Measurements from ENCODE around the gene MMP2. TPM values are rescaled to one million over a fixed set of nuclear protein-coding genes. Genes with fewer than 3 reads are reported as not detected.

MMP2 gene
- total RNA-seq, 1 donor from 2014 or later, result 1,246 TPM

DNA sequence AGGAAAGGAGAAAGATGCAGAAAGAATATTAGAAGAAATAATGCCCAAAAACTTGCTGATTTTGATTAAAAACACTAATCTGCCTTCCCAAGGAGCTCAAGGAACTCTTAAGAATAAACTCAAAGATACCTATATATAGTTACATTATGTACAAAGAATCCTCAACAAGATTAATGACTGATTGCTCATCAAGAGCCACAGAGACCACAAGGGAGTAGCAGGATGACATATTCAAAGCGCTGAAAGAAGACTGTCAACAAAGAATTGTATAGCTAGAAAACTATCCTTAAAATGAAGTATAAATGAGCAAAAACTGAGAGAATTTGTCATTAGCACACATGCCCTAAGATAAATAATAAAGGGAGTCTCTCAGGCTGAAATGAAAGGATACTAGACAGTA is 36.1 kb downstream of the MMP2 start:
- Mint-ChIP-seq H3K27me3 (ENCODE audit: low read depth, unreplicated experiment) (no peaks in the 10 kb centered on the region), H3K36me3 (ENCODE audit: low read depth, unreplicated experiment) (peaks cover 34% of the 10 kb centered on the region), H3K27ac (ENCODE audit: unreplicated experiment) (peak overlapping the region; percentile 78), H3K4me3 (ENCODE audit: unreplicated experiment) (no peak overlapping the region), H3K9me3 (ENCODE audit: unreplicated experiment) (peaks cover 17% of the 10 kb centered on the region), H3K4me1 (ENCODE audit: low read depth, unreplicated experiment) (peaks cover 29% of the 10 kb centered on the region)
- no peaks in the 10 kb centered on the region for H3K9me3 ChIP-seq (ENCODE audit: insufficient read depth, low read depth, low read length)
- H4K20me1 ChIP-seq (ENCODE audit: insufficient read depth, low read length), result no peaks in the 10 kb centered on the region
- FAIRE-seq (no peak), DNase-seq (ENCODE audit: low read depth) (peak; percentile 67)
- peak overlapping the region; percentile 30 for H3K4me2 ChIP-seq (ENCODE audit: low read length)
- H3K27me3 ChIP-seq (ENCODE audit: insufficient read depth, low read length), result no peaks in the 10 kb centered on the region
- no peak overlapping the region for H2AFZ ChIP-seq (ENCODE audit: low read depth, low read length)
- H3K4me1 ChIP-seq (ENCODE audit: insufficient read depth, low read length), result peaks cover 24% of the 10 kb centered on the region
- no peak overlapping the region for H3K4me3 ChIP-seq (ENCODE audit: insufficient read depth, low read depth, low read length)
- TF ChIP-seq, protein P1, sequence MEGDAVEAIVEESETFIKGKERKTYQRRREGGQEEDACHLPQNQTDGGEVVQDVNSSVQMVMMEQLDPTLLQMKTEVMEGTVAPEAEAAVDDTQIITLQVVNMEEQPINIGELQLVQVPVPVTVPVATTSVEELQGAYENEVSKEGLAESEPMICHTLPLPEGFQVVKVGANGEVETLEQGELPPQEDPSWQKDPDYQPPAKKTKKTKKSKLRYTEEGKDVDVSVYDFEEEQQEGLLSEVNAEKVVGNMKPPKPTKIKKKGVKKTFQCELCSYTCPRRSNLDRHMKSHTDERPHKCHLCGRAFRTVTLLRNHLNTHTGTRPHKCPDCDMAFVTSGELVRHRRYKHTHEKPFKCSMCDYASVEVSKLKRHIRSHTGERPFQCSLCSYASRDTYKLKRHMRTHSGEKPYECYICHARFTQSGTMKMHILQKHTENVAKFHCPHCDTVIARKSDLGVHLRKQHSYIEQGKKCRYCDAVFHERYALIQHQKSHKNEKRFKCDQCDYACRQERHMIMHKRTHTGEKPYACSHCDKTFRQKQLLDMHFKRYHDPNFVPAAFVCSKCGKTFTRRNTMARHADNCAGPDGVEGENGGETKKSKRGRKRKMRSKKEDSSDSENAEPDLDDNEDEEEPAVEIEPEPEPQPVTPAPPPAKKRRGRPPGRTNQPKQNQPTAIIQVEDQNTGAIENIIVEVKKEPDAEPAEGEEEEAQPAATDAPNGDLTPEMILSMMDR (IDR thresholded peaks at IDR 0.05; ENCODE audit: insufficient read depth, low read depth, low read length), result no peak
- no peak for TF ChIP-seq EZH2 (IDR thresholded peaks at IDR 0.05; ENCODE audit: insufficient read depth, low read length)
- peak overlapping the region; percentile 33 for H3K9ac ChIP-seq (ENCODE audit: low read length)
- peak overlapping the region; percentile 59 for H3K27ac ChIP-seq (ENCODE audit: low read depth, low read length)
- peaks cover 53% of the 10 kb centered on the region for H3K79me2 ChIP-seq (ENCODE audit: insufficient read depth, low read length)
- H3K36me3 ChIP-seq (ENCODE audit: insufficient read depth, low read length), result no peaks in the 10 kb centered on the region

DNA sequence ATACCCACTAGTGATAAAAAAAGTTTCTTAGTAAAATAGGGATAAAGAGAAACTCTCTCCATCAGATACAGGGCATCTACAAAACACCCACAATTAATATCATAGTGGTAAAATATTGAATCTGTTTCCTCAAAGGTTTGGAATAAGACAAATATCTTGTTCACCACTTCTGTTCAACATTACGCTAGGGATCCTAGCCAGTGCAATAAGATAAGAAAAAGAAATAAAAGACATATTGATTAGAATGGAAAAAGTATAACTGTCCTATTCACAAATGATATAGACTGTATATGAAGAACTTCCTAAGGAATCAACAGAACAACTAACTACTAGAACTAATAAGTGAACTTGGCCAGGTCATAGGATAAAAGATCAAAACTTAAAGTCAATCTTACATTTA is 42.8 kb downstream of the MMP2 start:
- no peaks in the 10 kb centered on the region for H3K27me3 ChIP-seq (ENCODE audit: insufficient read depth, low read length)

GRCh38 chr16:55526441-55526840 is 47.4 kb downstream of the MMP2 start:
- Histone ChIP-seq H2AFZ (ENCODE audit: low read depth, low read length) (no peak overlapping the region), H3K4me3 (ENCODE audit: insufficient read depth, low read depth, low read length) (no peak overlapping the region), H3K9me3 (ENCODE audit: insufficient read depth, low read depth, low read length) (no peaks in the 10 kb centered on the region), H3K27me3 (ENCODE audit: insufficient read depth, low read length) (no peaks in the 10 kb centered on the region), H3K36me3 (ENCODE audit: insufficient read depth, low read length) (peaks cover 16% of the 10 kb centered on the region), H4K20me1 (ENCODE audit: insufficient read depth, low read length) (no peaks in the 10 kb centered on the region), H3K4me2 (ENCODE audit: low read length) (no peak overlapping the region), H3K4me1 (ENCODE audit: insufficient read depth, low read length) (no peaks in the 10 kb centered on the region), H3K27ac (ENCODE audit: low read depth, low read length) (no peak overlapping the region), H3K9ac (ENCODE audit: low read length) (no peak overlapping the region), H3K79me2 (ENCODE audit: insufficient read depth, low read length) (peaks cover 3% of the 10 kb centered on the region)
- Mint-ChIP-seq H3K9me3 (ENCODE audit: unreplicated experiment) (peaks cover 6% of the 10 kb centered on the region), H3K4me1 (ENCODE audit: low read depth, unreplicated experiment) (no peaks in the 10 kb centered on the region), H3K27me3 (ENCODE audit: low read depth, unreplicated experiment) (no peaks in the 10 kb centered on the region), H3K36me3 (ENCODE audit: low read depth, unreplicated experiment) (peaks cover 9% of the 10 kb centered on the region), H3K4me3 (ENCODE audit: unreplicated experiment) (no peak overlapping the region), H3K27ac (ENCODE audit: unreplicated experiment) (no peak overlapping the region)
- FAIRE-seq (peak; percentile 72), DNase-seq (ENCODE audit: low read depth) (peak; percentile 61)
- TF ChIP-seq EZH2 (IDR thresholded peaks at IDR 0.05; ENCODE audit: insufficient read depth, low read length), result no peak
- TF ChIP-seq, protein P1 (IDR thresholded peaks at IDR 0.05; ENCODE audit: insufficient read depth, low read depth, low read length), result no peak

More for the DNA sequence above, 42.8 kb downstream of the MMP2 start:
- Histone ChIP-seq H3K27ac (ENCODE audit: low read depth, low read length) (no peak overlapping the region), H3K4me3 (ENCODE audit: insufficient read depth, low read depth, low read length) (no peak overlapping the region), H2AFZ (ENCODE audit: low read depth, low read length) (no peak overlapping the region), H3K36me3 (ENCODE audit: insufficient read depth, low read length) (no peaks in the 10 kb centered on the region), H3K9ac (ENCODE audit: low read length) (no peak overlapping the region), H3K4me2 (ENCODE audit: low read length) (no peak overlapping the region), H4K20me1 (ENCODE audit: insufficient read depth, low read length) (no peaks in the 10 kb centered on the region), H3K79me2 (ENCODE audit: insufficient read depth, low read length) (peaks cover 7% of the 10 kb centered on the region), H3K4me1 (ENCODE audit: insufficient read depth, low read length) (no peaks in the 10 kb centered on the region), H3K9me3 (ENCODE audit: insufficient read depth, low read depth, low read length) (no peaks in the 10 kb centered on the region)
- no peak for FAIRE-seq
- Mint-ChIP-seq H3K4me1 (ENCODE audit: low read depth, unreplicated experiment) (no peaks in the 10 kb centered on the region), H3K27me3 (ENCODE audit: low read depth, unreplicated experiment) (no peaks in the 10 kb centered on the region), H3K9me3 (ENCODE audit: unreplicated experiment) (peaks cover 10% of the 10 kb centered on the region), H3K27ac (ENCODE audit: unreplicated experiment) (no peak overlapping the region), H3K36me3 (ENCODE audit: low read depth, unreplicated experiment) (peaks cover 17% of the 10 kb centered on the region), H3K4me3 (ENCODE audit: unreplicated experiment) (no peak overlapping the region)
- TF ChIP-seq EZH2 (IDR thresholded peaks at IDR 0.05; ENCODE audit: insufficient read depth, low read length), result no peak
- TF ChIP-seq, protein P1 (IDR thresholded peaks at IDR 0.05; ENCODE audit: insufficient read depth, low read depth, low read length), result no peak
- DNase-seq (ENCODE audit: low read depth), result no peak
